ENCODE results near the gene SLC22A4.
A peak's percentile ranks its signal among the peaks of the same experiment; 100 is the strongest.

- no peak for TF ChIP-seq POLR2A (IDR thresholded peaks at IDR 0.05)
- TF ChIP-seq CTCF (IDR thresholded peaks at IDR 0.05): peak in 1 of 4 experiments; percentile 40
These were observed 93.5 kb downstream of the SLC22A4 start for GRCh38 chr5:132387640-132388117.
